HG03432 (cell line): ENCODE data around the gene CCDC34.
"Not testable (repeated sequence)": the region's sequence is repeated elsewhere in the genome, so short reads cannot be mapped to it uniquely, and the experiment has no call there.

Experiments
- ATAC-seq: cut with Tn5 transposase; IDR thresholded peaks from one replicate; pipeline ENCODE4 v1.9.1; 2021; ENCODE audit warnings: mild to moderate bottlenecking, moderate library complexity; ENCODE audit not compliant: unreplicated experiment

CCDC34 gene

DNA sequence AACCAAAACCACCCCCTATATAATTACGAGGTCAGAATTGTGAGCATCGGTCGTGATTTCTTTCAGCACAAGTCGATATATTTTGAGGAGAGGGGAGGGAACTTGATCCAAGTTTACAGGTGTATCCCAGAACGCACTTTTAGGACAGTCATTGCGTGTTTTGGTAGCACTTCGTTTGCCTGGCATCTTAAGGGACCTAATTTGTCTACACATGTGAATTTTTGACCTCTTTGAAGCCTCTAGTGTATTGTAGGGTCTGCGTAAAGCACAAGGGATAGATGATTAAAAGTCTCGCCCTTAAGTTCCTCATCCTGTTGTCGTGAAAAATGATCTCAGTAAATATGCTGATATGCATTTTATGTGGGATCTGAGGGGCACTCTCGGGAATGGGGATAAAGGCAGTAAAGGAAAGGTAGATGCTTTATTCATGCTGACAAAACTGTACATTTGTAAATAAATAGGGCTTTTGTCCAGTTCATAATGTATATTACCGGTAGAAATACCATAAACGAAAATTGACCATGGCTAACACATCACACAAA is 632 bp upstream of the CCDC34 start:
- ATAC-seq = no peak

DNA sequence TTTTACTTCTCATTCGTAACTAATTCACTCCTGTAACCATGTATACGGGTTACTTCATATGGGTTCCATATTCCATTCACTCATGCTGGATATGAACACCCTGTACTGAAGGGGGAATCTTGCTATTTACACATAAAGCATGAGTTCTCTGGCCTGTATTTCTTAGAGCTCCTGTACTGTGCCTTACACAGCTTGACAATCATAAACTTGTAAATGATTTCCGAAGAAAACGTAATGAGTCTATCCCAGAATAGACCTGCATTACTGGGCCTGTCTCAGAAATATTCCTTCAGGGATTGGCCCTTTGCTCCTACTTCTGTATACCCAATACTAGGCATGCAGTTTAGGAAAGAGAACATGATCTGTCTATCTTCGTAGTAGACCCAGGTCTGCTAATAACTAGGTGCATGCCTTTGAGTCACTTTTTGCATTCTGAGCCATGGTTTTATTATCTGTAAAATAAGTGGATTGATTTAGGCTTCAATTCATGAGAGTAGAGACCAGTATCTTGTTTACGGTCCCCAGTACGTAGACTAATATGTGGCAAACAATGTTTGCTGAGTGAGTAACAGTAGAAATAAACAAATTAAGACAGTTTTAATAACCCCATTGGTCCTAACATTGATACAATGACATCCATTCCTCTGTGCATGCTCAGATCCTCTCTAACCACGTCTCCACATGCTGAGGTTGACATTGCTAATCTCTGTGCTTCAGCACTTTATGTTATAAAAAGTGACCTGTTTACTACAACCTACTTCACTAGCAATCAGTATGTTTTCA is 1.2 kb downstream of the CCDC34 start:
- ATAC-seq = no peak

DNA sequence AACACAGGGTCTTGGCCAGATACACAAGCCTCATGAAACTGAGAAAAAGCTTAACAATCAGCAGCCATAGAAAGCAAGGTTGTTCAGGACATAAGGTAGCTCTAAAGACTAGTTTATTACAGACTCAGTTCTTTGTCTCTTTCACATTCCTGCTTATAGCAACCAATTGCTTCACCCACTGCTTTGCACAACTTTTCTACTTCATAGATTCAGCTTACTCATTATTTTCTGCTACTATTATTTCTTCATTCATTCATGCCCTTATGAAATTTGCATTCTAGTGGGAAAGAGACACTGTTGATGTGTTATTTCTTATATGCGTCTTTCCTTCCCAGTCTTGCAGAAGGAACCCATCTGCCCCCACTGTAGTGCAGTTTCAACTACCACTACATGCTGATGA is 4.7 kb downstream of the CCDC34 start:
- ATAC-seq = no peak

DNA sequence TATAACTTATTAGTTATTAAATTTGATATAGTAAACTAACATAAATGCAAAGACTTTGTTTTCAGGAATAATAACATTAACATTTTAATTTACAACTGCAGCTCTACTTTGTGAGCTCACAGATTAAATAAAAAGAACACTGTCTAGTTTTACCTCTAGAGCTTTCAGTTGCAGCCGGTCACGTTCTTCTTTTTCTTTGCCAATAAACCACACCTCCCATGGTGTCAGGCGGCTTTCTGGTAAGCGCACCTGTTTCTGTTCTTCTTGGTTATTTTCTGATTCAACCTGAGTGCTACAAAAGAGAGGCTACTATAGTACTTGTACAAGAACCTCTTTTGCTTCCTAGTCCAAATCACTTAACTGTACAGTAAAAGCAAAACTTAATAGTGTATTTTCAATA is 5.8 kb downstream of the CCDC34 start:
- no peak for ATAC-seq

DNA sequence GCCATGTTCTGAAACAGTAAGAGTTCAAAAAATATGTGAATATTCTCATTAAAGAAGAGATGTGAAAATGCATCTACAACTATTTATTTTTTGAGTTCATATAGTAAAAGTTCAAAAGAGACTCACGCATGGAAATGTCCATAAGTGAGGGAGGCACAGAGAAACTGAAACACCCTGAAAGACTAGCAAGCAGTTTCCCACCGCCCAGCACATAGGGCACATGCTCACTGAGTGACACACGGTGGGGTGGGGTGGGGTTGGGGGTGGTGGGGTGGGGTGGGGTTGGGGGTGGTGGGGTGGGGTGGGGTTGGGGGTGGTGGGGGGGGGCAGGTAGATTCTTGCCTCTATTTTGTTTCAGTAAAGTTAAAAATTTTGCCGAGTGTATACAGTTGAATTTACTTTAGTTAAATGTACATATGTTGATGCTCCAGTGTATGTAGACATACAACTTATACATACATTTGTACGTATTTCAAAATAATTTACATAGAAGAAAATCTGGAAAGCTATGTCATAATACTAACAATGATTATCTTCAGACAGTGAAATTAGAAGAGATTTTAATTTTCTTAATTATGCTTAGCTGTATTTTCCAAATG is 6.3 kb downstream of the CCDC34 start:
- no peak for ATAC-seq

DNA sequence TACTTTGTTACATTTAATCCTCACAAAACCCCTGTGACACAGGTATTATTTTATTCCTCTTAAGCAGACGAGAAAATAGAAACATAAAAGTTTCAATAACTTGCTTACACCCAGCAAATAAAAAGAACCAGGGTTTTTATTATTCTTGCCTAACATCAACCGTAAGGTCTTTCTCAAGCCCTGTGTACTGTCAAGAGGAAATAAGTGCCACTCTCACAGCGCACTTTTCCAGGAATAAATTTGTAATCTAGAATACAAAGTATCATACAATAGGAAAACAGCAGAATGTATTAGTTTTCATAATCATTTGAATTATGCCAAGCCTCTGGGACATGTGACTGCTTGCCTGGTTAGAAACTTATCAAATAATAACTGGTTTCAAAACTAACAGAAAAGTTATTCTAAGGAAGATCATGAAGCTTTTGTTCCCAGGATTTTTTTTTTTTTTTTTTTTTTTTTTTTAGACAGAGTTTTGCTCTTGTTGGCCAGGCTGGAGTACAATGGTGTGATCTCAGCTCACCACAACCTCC is 7.4 kb downstream of the CCDC34 start:
- ATAC-seq = no peak

DNA sequence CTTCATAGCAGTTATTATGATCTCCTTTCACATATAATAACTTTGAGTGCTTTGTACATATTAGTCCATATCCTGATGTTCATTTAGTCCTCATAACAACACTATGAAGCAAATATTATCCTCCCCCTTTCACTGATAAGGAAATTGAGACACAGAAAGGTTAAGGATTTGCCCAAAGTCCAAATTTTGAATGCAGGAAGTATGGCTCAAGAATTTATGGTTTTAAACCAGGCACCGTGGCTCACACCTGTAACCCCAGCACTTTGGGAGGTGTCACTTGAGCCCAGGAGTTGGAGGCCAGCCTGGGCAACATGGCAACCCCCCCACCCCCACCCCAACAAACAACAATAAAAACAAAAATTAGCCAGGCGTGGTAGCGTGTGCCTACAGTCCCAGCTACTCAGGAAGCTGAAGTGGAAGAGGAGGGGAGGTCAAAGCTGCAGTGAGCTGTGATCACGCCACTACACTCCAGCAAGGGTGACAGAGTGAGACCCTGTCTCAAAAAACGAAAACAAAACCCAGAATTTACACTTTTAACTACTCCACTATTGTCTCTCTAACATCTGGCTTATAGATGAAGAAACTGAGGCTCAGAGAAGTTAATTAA is 8.6 kb downstream of the CCDC34 start:
- ATAC-seq = no peak

DNA sequence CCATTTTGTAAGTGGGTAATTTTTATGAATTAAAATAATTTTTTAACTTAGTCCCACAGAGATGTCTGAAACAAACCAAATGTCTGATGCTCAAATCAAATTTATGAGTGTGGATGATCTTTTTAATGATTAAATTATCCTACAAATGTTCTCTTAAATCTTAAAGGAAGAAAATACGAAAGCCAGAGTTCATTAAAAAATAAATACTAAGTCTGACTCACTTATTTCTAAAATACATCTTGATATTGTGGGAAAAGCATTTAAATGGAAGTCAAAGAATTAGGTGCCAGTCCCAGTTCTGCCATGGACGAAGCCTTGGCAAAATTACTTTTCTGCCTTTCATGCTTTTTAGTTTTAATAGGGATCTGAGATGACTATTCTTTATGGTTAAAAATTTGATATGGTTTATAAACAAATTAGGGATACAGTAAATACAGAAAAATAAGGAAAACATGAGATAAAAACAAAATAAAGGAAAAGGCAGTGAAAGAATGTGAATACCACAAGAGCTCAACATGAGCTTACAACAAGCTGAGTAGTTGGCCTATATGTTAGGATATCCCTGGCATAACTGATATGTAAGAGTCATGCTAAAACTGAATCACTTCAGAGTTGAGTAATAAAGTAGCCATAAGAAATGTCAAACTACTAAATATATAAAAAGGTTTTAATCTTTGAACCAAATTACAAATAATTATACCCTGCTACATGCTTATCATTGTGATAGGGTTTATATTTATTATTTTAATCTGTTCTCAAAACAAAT is 9.2 kb downstream of the CCDC34 start:
- ATAC-seq = no peak

DNA sequence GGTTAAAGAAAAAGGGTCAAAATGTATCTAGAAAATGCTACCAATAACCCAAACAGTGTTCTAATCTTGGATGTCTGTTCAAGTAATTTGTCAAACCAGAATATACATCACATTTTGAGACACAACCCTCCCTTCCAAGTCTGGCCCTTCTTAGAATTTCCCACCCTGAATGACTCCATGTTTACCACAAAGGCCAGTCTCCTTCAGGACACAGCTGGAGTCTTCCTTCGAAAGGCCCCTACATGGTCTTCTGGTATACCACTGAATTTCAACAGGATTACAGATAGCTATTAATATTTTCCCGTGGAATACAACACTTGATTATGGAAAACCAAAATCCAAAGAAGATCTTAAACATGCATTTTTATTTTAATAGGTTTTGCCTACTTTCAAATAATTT is 10.2 kb downstream of the CCDC34 start:
- ATAC-seq = no peak

DNA sequence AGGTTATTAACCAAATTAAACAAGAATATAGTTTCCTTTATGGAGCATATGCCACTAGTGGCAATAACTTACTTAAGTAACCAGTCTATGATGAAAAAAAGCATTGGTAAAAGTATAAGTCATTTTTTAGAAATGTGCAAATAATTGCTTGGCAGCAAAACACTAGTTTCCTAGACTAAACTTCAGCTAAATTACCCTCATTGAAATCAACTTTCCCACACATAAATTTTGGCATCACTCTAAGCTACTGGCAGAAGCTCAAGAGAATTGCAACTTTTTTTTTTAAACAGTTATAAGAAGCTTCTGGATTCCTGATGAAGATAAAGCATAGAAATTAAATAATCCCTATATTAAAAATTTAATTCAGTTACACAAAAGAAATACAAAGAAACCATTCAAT is 12.5 kb downstream of the CCDC34 start:
- ATAC-seq = no peak

DNA sequence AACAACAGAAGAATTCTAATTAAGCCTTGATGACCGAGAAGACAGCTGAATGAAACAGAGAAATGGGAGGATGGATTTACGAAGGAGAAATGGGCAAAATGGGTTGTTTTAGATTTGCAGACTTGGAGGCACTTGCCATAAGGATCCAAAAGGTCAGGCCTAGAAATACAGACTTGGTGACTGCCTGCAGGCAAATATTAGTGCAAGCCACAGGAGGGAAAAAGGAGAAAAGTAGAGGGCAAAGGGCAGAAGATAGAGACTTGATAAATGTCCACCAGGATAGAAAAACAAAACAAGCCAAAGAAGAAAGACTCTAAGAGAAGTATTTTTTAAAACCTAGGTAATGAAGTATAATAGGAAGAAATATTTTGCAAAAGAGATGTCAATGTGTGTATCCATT is 13.1 kb downstream of the CCDC34 start:
- no peak for ATAC-seq

DNA sequence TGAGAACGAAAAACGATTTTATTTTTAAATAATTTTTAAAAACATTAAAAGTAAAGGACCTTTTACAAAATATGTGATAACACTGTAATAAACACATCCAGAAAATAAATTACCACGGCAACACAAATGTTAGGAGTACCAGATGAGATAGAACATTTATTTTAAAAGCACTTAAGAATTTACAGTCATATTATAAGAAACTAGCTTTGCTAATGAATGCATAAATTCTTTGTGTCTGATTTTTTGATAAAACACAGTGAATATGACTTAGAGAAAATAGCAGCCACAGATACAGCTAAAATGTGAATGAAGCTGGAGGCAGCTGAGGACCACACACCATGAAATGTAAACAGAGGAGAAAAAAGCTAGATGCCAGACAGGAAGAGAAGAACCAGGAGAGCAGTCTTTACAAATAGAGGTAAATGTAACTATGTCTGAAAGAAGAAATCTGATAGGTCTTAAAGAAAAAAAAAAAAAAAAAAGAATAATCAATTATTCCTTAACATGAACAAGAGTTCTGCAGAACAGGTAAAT is 14.6 kb downstream of the CCDC34 start:
- ATAC-seq = no peak

DNA sequence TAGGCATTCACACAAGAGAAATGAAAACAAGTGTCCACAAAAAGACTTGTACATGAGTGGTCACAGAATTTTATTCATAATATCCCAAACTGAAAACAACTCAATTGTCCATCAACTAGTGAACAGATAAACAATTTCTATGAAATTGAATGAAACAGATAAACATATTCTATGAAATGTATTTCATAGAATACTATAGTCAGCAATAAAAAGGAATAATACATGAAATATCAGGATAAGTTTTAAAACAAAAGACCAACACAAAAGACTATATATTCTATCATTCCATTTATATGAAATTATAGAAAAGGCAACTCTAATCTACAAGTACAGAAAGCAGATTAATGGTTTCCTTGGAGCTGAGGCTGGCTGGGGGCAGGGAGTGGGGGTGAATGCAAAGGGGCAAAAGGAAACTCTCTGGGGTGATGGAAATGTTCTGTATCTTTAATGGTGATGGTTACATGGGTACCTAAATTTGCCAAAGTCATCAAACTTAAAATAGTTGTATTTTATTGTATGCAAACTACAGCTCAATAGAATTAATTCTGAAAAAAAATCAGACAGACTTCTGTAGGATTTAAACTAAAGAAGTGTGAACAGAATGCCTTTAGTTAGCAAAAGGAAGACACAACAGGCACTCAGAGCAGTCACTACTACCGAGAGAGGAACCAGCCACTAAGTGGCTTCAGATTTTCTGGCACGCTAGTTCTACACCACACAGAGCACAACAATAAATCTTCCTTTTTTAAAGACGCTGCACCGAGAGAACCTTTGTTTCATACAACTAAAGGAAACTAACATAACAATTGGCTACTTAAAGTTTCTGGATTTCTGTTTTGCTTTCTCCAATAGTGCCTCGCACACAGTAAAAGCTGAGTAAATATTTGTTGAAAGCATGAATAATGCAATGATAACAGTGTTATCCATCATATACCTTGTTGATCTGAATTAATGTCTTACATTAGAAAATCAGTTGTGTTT is 15.4 kb downstream of the CCDC34 start:
- no peak for ATAC-seq

DNA sequence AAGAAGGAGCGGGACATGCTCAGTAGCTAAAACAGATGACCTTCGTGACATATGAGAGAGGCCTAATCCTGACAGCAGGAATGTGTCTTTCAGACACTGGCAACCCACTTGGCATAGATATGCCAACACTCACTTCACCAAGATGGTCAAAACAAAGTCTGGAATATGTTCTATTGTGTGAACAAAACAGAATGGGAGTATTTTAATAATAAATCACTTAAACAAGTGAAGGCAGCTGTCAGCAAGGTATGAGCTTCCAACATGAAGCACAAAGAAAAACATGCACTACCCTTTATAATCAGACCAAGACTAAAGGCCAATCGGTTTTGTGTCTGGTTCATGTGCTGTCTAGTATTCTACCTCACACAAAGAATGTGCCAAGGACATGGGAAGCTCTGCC is 23.1 kb downstream of the CCDC34 start:
- no peak for ATAC-seq

DNA sequence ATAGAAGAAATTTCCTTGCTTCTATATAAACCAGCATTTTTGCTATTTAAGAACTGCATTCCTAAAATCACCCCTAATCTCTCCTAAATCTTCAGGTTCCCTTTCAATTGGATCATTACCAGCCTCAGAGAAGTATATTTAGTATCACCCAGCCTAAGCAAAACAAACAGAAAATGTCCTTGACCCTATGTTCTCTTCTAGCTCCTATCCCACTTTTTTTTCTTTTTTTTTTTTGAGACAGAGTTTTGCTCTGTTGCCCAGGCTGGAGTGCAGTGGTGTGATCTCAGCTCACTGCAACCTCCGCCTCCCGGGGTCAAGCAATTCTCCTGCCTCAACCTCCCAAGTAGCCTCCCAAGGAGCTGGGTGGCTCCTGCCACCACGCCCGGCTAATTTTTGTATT is 28.3 kb downstream of the CCDC34 start:
- not testable (repeated sequence) for ATAC-seq

DNA sequence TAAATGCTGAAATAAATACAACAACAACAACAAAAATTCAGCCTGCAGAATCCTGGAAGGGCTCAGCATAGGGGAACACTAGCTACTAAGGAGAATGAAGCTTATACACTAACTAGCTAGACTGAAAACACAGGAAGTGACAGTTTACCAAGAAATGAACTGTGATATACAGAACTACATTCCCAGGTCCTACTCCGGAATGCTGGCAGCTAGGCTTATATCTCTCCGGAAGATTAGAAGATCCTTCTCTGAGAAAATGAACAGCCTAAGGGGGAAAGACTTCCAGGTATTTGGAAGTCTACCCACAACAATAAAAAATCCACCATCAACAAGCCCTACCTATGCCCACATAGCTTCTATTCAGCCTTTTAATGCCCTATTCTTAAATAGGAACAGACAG is 31.0 kb downstream of the CCDC34 start:
- no peak for ATAC-seq

DNA sequence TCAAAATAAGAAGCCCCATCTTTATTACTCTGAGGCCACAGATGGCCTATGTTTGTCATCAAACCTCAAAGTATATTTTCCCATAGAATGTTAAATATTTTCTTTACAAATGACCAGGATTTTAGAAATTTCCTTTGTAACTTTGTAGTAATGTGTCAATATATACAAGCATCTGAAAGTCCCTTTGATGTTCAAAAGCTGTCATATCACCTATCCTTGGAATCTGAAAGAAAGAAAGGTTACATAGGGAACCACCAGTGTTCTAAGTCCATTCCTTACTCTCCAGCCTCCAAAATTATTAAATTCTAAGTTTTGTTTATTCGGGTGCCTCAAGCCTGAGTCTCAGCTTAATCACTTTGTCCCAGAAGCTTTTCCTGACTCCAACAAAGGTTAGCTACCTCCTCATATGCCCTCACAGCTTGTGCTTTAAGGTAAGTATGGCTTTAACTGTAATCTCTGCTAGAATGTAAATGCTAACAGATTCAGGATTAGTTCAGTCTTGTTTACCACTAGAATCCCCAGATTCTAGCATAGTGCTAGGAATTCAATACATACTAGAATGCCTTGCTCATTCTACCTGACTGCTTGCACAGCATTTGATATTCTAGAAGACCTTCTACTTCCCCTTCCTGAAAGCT is 32.3 kb downstream of the CCDC34 start:
- ATAC-seq = no peak

DNA sequence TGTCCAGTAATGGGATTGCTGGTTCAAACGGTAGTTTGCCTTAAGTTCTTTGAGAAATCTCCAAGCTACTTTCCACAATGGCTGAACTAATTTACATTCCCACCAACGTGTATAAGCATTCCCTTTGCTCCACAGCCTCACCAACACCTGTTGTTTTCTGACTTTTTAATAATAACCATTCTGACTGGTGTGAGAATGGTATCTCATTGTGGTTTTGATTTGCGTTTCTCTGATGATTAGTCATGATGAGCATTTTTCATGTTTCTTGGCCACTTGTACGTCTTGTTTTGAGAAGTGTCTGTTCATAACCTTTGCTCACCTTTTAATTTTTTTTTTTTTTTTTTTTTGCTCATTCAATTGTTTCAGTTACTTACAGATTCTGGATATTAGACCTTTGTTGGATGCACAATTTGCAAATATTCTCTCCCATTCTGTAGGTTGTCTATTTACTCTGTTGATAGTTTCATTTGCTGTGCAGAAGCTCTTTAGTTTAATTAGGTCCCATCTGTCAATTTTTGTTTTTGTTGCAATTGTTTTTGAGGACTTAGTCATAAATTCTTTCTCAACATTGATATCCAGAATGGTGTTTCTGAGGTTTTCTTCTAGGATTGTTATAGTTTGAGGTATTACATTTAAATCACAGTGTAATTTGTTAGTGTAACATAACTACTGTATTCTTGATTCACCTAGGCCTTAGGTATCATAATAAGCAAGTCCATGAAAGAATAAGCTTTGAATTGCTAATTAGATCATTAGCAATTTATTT is 33.0 kb downstream of the CCDC34 start:
- ATAC-seq = no peak
